GM18873 (cell line): ENCODE data around the gene NR2C2.
A peak's percentile ranks its signal among the peaks of the same experiment; 100 is the strongest.

Experiments
- ATAC-seq: cut with Tn5 transposase; IDR thresholded peaks from one replicate; pipeline ENCODE4 v1.9.1; 2021; ENCODE audit warnings: mild to moderate bottlenecking, moderate library complexity, moderate number of reproducible peaks; ENCODE audit not compliant: unreplicated experiment, low FRiP score

The NR2C2 gene

DNA sequence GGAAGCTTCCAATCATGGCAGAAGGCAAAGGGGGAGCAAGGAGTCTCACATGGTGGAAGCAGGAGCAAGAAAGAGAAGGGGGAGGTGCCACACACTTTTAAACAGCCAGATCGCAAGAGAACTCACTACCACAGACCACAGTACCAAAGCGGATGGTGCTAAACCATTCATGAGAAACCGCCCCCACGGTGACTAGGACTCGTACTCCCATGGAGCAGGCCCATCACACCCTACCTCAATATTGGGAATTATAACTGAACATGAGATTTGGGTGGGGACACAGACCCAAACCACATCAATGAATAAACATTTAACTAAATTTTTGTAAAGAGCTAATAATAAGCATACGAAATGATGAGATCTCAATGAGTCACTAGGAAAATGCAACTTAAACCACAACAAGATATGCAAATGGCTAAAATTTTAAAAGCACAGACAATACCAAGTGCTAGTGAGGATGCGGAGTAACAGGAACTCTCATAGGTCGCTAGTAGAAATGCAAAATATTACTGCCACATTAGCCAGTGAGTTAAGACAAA, 107.7 kb downstream of the NR2C2 start:
- peak; percentile 34 for ATAC-seq

GRCh38 chr3:15056676-15057404, 109.5 kb downstream of the NR2C2 start:
- no peak for ATAC-seq

DNA sequence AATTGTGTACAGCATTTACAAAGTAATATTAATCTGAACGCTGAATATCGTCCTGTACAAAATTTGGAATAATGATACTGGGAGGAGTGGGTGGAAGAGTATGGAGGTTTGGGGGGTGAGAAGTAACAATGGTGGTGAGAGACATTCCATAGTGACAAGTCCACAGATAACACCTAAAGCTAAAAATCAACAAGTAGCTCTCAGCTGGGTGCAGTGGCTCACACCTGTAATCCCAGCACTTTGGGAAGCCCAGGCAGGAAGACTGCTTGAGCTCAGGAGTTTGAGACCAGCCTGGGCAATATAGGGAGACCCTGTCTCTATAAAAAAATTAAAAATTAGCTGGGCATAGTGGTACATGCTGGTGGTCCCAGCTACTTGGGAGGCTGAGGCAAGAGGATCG, 112.6 kb downstream of the NR2C2 start:
- no peak for ATAC-seq

DNA sequence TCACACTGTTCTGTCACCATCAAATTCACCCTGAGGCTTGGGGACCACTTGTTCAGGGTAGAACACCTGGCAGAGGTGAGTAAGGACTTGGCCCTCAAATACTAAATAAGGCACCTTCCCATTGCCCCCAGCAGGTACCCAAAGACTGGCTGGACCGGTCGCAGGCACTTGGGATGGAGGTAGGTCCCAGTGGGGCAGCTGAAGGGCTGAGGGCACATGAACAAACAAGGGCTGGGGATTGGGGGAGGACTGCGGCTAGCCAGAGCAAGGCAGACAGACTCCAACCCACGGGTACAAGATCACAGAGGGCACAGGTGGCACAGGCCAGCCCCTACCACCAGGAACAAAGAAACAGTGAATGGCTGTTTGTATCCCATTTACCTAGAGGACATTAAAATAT, 115.9 kb downstream of the NR2C2 start:
- ATAC-seq, result no peak

- ATAC-seq, result no peak
These were observed 116.4 kb downstream of the NR2C2 start for GRCh38 chr3:15063656-15064286.

GRCh38 chr3:15064299-15064834, 117.0 kb downstream of the NR2C2 start:
- peak; percentile 15 for ATAC-seq

DNA sequence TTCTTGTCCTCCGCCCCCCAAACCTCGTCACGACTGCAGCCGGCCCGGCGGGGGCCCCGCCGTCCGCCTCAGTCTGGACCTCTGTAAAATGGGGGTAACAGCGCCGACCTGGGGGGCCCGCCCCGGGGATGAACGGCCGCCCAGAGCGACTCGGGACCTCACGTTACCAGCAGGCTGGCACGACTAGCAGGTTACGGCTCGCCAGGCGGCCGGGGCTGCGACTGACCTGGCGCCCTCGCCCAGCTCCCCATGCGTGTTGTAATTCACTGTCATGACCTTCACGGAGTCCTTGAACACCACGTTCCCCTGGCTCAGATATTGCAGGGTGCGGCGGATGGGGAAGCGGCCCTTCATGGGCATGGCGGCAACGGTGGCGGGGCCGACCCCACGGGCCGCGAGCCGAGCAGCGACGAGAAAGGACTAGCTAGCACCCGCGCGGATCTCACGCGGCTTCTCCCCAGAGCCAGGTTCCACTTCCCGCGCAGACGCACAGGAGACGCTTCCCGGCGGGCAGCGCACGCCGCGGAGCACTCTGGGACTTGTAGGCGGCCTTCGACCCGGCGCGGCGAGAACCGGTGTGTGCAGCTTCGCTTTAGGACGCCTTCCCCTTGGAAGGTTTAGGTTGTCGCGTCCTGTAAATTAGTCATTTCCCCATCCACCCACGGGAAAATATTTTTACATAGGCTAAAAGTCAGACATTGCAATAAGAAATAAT, 117.6 kb downstream of the NR2C2 start, which contains the start of gene MRPS25:
TSS of gene MRPS25 (minus strand) at position 481 of the 715 bp plus-strand sequence. CDS start at position 360, 121 bp downstream.
- peak; percentile 90 for ATAC-seq

- ATAC-seq, result no peak
These were observed 118.2 kb downstream of the NR2C2 start for GRCh38 chr3:15065550-15066007.

DNA sequence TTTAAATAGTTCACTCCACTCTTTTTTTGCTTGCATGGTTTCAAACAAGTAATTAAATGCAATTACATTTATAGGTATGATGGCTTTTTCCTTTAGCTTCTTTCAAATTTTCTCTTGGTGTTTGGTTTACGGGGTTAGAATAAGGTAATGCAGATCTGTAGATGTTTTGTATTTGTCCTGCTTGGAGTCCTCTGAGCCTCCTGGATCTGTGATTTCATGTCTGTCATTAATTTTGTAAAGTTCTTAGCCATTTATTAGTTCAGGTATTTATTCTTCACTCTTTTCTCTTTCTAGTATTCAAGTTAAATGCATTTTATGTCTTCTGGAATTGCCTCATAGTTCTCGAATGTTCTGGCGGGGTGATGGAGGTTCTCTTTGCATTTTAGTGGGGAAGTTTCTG, 119.1 kb downstream of the NR2C2 start:
- ATAC-seq, result no peak

DNA sequence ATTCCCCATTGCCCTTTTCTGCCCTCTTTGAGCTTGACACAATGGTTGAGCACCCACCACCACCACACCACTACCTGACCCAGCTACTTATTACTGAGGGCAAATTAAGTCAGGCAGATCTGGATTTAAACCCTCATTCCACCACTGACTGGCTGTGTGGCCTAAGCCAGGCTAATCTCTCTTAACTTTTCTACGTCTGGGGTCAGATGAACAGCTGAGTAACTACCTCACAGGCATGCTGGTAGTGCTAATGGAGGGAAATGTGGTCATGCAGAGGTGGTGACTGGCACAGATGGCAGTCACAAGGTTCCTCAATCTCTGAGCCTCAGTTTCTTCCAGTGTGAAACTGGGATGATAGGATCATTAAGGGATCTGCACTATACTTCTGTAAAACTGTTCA, 122.1 kb downstream of the NR2C2 start:
- ATAC-seq, result no peak

DNA sequence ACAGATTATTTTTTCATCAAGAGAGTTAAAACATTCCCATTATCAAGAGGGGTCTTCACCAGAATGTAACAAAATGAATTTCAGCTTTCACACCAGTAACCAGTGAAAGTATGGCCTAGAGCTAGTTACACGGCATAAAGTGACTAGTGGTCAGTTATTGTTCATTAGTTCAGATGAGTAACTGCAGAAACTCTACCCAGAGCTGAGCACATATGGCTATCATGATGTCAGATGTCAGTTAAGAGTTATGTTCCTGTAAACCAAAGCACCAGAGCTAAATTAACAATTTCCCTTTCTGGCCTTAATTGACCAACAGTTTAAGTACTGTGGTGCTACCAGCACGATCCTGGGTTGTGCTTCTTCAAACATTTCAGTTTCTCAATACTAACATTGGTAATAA, 124.3 kb downstream of the NR2C2 start:
- no peak for ATAC-seq

DNA sequence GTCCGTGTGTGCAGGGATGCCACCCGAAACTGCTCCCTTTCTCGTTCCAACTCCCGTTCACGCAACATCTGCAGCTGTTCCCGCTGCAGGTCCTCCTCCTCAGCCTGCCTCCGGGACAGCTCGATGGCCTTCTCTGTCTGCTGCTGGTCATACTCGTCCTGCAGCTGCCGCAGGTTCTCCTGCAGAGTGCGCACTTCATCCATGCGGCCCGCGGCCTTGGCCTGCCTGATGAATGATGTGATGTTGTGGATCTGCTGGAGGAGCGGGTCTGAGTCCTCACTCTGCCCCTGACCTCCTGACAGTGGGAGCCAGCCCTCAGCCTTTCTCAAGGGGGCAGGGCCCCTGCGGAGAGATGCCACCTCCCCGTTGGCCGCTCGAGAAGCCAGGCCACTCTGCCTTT, 127.1 kb downstream of the NR2C2 start:
- ATAC-seq, result no peak

DNA sequence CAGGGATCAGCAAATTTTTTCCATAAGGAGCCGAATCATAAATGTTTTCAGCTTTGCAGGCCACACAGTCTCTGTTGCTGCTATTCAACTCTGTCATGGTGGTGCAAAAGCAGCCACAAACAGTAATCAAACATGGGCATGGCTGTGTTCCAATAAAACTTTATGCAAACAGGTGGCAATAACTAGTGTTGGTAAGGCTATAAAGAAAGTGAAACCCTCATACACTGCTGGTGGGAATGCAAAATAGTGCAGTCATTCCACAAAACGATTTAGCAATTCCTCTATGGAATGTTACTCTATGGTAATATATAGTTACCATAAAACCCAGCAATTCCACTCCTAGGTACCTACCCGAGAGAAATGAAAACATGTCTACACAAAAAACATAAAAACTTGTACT, 131.7 kb downstream of the NR2C2 start:
- no peak for ATAC-seq

DNA sequence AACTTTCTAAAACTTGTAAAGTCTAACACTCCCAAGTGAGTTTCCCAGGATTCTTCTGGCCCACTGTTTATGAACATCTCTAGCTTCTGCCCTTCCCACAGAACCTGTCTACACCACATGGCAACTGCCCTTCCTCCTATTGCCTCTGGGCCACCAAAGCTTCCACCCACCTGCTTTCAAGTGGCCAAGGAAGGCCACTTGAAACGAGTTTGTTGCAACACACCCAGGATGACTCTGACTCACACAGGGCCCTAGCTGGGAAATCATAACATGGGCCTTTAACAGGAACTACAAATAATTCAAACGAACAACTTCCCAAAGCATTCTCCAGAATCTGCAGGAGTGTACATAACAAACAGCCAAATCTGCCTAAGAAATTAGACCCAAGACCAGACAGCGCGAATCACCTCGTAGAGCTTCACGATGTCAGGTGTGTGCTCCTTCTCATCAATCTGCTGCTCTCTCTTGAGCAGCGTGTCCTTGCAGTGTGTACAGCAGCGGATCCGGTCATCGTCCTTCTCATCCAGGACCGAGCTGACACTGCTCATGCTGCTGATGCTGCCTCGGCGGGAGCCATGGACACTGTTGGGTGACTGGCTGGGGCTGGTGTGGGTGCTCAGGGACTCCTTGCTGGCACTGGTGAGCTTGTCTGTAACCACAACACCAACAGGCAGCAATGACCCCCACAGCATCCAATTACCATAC, 134.7 kb downstream of the NR2C2 start:
- no peak for ATAC-seq

GRCh38 chr3:15083252-15083651, 135.9 kb downstream of the NR2C2 start:
- ATAC-seq, result no peak

DNA sequence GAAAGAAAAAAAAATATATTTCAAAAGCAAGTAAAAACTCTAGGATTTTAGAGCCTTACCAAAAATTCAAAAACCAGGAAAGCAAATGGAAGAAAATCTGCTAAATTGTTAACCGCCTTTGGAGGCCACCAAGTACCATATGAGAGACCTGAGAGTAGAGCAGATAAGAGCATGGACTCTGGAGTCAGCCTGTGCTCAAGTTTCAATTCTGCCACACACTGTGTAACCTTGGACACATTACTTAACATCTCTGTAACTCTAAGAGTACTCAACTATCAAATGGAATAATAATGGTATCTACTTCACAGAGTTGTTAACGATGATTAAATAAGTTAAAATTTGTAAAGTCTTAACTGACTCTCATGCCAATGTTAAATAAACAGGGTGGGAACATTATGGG, 138.9 kb downstream of the NR2C2 start:
- ATAC-seq, result no peak

GRCh38 chr3:15086699-15087098, 139.3 kb downstream of the NR2C2 start:
- ATAC-seq, result no peak

- no peak for ATAC-seq
These were observed 141.8 kb downstream of the NR2C2 start for GRCh38 chr3:15089201-15089600.

DNA sequence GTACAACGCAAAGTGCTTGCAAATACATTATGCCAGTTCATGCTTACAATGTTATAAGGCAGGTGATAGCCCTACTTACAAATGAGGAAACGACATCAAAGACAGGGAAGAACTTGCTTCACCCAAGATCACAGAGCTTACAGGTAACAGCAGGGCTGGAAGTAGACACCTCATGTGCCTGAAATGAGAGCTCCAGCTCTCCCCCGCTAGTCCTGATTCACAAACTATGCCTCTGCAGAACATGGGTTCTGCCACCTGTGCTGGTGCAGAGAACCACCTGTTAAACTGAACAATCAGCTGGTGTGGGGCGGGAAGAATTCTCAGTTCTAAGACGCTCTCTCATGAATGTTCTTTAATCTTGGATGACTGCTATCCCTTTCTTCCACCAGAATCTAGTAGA, 144.2 kb downstream of the NR2C2 start:
- ATAC-seq, result no peak

GRCh38 chr3:15092686-15093085, 145.3 kb downstream of the NR2C2 start:
- no peak for ATAC-seq
